GM12878 (cell line): ENCODE measurements around the gene SLAMF1.

ENCODE experiments used
- CREB1 ChIP-seq: IDR thresholded peaks from 2 replicates; pipeline ENCODE4 v1.6.1; 2012; ENCODE audit warnings: low read depth, mild to moderate bottlenecking, inconsistent platforms
- TF ChIP-seq, protein P1 (sequence below), 3 experiments: IDR thresholded peaks in 2 of 3; conservative IDR thresholded peaks in 1 of 3; 2 replicates each; pipeline ENCODE4 v1.5.1; 2011; ENCODE audit warnings: low read depth in 3 of 3, low read length in 3 of 3, mild to moderate bottlenecking in 3 of 3, control low read depth in 2 of 3, moderate library complexity in 2 of 3, inconsistent platforms in 1 of 3, mixed read lengths in 1 of 3; ENCODE audit not compliant: control insufficient read depth in 2 of 3, insufficient read depth in 1 of 3; ENCODE audit errors: extremely low read depth in 1 of 3

DNA sequence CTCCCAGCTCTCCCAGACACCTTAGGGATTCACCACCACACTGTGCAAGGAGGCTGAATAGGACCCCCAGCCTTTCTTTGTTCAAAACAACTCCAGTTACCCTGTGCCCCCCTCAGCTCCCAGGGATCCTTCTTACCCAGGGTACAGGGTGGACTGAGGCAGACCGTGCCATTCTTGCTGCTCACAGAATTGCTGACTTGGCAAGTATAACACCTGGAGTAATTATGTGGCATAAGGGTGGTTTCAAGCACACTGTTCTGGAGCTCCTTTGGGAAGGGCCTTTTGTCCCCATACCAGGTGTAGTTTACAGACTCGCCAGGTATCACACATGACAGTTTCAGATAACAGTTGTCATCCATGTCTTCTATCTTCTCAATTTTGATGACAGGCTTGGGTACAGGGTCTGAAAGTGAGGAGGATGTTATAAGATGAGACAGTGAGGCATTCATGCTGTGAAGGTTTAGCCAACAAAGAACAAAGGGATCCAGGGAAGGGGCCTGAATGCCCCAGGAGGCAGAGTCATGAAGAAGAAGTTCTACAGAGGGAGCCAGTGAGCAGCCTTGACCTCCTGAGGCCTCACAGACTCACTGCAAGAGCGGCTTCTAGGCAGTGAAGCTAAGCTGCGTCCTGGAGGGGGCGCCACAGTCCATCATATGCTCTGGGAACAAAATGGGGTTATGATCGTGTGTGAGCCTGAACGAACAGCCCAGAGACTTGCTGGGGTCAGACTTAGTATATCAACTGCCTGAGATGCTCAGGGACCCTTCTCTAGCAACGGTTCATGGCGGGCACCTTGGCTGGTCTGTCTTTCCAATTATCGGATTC, 34.4 kb upstream of the SLAMF1 start:
- no peak for TF ChIP-seq CREB1
- TF ChIP-seq, protein P1, sequence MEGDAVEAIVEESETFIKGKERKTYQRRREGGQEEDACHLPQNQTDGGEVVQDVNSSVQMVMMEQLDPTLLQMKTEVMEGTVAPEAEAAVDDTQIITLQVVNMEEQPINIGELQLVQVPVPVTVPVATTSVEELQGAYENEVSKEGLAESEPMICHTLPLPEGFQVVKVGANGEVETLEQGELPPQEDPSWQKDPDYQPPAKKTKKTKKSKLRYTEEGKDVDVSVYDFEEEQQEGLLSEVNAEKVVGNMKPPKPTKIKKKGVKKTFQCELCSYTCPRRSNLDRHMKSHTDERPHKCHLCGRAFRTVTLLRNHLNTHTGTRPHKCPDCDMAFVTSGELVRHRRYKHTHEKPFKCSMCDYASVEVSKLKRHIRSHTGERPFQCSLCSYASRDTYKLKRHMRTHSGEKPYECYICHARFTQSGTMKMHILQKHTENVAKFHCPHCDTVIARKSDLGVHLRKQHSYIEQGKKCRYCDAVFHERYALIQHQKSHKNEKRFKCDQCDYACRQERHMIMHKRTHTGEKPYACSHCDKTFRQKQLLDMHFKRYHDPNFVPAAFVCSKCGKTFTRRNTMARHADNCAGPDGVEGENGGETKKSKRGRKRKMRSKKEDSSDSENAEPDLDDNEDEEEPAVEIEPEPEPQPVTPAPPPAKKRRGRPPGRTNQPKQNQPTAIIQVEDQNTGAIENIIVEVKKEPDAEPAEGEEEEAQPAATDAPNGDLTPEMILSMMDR (IDR thresholded peaks at IDR 0.05 in 2 of 3, conservative IDR thresholded peaks at IDR 0.05 in 1 of 3; ENCODE audit: control insufficient read depth in 2 of 3, extremely low read depth in 1 of 3, insufficient read depth in 1 of 3, low read depth in 3 of 3, low read length in 3 of 3): peak; percentile 85 to 97 (median 95); a peak in 5 of 6 replicates
